GM21528 (cell line): ENCODE data around the gene TUBA4B.
A peak's percentile ranks its signal among the peaks of the same experiment; 100 is the strongest.

Experiments
- ATAC-seq: cut with Tn5 transposase; IDR thresholded peaks from one replicate; pipeline ENCODE4 v1.9.1; 2021; ENCODE audit warnings: mild to moderate bottlenecking, moderate library complexity; ENCODE audit not compliant: unreplicated experiment, low FRiP score

TUBA4B gene

DNA sequence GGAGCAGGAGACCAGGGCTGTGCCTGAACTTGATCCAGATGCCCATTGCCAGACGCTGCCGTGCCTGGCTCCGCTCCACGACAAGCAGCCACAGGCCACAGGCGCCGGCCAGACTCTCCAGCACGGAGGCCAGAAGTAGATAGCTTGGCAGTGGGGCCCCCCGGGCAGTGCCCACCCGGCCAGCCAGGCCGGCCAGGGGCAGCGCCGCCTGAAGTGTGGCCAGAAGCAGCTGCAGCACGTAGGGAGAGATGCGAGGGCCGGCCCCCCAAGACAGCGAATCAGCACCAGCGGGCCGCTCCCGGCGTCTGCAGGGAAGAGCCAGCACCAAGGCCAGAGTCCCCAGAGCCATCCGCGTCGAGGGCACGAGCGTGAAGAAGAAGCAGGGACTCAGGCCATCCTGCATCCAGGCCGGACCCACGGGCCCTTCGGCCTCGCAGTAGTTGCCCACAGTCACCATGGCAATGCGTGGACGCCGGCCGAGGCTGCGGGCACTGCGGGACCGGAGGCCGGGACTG, 34.8 kb upstream of the TUBA4B start:
- ATAC-seq: peak; percentile 33

DNA sequence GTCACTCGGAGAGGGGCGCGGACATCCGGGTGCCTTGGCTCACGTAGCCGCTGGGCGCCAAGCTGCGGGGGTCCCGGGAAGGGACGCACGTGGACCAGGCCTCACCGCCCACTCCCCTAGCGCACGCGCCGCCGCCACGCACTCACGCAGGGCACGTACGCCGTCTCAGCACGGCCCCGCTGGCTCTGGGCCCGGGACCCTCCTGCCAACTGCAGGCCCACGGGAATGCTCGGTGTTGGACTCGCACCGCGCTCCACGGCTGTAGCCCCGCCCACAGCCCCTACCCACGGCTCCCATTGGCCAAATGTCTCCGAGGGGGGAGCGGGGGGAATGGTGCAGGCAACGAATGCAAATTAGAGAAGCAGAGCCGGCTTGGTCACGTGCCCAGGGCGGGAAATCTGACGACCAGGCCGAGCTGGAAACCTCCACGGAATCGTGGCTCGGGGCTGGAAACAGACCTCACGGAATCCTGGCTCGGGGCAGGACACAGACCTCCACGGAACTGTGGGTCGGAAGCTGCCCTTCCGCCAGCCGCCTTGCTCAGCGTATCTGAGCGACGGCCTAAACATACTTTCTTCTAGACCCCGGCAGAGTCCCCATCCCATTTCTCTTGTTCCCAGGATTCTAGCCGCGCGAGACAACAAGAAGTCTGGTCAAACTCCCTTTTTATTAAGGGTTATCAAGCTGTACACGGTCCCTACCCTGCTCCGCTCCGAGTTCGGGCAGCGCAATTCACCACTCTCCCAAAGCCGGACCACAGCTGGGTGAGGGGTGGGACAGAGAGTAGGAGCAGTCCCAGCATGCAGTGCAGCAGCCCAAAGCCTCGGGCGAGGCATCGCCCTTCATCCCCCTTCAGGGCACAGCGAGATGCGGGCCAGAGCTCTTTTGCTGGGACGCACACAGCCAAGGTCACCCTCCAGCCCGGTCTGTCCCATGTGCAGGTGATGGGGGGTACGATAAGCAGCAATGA, 34.0 kb upstream of the TUBA4B start, which contains the start of gene ABCB6:
TSS of gene ABCB6 (minus strand) at position 227 of the 970 bp plus-strand sequence. CDS start 285 bp downstream, outside the sequence.
- peak; percentile 78 for ATAC-seq

DNA sequence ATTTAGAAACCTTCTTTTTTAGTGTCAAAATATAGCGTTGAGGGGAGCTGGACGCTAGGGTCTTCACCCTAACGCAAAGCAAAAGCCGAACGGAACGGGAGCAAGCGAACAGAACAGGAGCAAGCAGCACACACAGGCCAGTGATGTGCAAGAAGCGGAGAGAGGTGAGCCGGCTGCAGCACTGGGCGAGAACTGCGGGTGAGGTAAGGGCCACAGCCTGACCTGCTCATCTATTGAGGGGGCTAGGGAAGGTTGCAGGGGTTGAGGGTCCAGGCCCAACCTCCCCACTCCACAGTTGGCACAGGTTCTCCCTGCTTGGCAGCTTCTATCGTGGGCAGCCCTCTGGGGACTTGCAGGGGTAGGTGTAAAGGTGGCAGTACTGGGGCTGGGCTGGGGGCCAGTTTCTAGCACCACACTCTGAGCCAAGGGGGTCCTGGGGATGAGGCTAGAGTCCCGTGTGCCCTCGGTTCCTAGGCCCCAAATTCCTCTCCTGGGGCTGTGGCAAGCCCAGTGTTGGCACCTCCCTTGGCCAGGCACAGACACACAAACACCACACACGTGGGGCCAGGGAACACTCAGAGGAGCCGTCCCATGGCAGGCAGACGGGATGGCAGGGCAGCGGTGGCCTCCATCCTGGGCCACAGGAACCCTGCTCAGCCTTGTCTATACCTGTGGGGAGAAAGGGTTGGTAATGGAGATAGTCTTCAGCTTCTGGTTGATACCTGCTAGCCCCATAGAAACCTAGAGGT, 33.1 kb upstream of the TUBA4B start:
- no peak for ATAC-seq

DNA sequence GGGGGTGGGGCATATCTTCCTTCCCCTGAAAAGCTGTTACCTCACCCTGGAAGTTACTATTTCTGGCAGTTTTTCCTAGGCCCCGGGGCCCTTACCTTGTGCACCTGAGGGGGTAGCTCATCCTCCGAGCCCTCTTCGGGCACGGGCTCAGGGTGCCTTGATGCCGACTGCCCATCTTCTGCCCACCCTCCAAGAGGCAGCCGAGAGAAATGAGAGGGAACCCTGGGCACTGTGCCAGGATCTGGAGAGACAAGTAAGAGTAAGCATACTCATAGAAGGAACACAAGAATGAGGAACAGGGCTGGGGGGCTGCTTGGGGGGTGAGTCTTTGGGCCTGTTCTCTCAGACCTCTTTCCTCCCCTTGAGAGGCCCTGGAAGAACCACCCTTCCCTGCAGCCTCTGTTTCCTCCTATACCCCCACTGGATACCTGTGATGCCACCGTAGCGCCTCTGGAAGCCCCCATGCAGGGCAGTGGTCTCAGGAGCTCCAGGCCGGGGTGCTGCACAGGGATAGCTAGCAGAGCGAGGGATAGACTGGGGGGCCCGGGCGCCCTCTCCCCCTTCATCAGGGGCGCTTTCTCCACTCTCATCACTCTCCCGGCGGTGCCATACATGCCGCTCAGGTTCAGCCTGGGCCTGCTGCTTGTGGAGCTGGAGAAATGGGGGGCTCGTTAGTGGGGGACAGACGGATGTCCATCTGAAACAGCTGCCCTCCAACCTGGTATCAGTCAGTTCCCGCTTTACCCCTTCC, 32.2 kb upstream of the TUBA4B start:
- no peak for ATAC-seq

DNA sequence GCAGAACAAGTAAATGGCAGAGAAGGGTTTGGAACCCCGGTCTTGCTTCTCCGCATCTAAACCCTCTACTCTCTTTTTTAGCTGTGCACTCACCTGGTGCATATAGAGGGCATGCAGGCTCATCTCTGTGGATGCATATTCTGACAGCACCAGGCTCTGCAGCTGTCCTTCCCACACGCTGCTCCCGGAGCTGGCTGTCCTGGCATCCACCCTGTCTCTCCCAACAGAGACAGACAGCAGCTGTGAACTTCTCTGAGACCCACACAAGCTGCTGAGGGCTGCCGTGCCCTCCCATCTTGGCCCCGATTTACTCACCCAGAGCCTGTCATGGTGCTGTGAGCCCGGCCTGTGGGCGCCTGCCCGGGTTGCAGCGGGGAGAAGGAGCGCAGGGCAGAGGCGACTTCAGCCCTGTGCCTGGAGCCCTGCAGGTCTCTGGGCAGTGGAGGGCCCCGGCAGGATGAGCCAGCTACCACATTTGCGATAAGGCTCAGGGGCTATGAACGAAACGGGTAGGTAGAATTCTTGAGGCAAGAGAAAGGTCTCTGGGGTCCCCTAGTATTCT, 31.0 kb upstream of the TUBA4B start:
- no peak for ATAC-seq

DNA sequence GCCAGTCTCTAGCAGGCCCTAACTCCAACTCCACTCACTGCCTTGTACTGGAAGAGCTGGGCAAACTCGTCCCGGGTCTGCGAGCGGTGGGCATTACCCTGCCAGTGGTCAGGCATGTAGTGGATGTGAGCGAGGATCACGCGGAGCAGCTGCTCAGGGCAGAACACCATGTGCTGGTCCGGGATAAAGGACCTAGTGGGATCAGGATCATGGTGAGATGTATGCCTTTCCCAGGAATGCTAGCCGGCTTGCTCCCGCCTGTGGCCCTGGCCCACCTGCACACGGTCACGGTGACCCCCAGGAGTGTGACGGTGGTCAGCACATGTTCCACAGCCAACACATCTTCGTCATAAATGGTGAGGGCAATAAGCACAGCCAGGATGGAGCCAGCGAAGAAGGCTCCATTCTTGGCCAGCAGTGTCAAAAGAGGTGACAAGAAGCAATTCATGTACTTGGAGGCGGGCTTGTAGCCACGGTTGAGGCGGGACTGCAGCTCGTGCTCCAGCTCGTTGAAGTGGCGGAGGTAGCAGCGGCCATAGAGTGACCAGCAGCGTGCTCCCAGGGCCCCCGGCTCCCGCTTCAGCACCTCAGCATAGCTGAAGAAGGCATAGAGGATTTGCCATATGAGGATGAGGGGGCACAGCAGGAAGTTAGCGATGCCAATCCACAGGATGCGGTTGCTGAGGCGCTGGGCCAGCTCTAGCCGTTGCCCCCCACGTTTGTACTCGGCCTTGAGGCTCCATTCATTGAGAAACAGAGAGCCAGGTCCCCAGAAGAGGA, 29.0 kb upstream of the TUBA4B start:
- ATAC-seq: no peak

DNA sequence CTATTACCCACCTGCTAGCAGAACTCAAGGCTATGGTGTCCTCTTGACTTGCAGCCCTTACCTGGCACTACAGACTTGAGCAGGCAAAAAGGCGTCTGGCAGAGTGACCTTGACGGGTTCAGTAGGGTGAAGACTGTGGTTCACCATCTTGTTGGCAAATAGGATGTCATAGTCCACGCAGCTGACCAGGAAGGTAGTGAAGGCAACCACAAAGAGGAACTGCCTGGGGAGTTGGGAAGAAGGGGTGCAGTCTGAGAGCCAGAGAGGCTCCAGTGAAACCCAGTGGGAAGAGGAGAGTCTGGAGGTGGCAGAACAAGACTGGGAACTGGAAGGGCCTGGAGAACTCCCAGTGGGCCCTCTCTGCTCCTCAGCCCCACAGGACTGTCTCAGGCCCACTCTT, 27.7 kb upstream of the TUBA4B start:
- ATAC-seq: no peak

DNA sequence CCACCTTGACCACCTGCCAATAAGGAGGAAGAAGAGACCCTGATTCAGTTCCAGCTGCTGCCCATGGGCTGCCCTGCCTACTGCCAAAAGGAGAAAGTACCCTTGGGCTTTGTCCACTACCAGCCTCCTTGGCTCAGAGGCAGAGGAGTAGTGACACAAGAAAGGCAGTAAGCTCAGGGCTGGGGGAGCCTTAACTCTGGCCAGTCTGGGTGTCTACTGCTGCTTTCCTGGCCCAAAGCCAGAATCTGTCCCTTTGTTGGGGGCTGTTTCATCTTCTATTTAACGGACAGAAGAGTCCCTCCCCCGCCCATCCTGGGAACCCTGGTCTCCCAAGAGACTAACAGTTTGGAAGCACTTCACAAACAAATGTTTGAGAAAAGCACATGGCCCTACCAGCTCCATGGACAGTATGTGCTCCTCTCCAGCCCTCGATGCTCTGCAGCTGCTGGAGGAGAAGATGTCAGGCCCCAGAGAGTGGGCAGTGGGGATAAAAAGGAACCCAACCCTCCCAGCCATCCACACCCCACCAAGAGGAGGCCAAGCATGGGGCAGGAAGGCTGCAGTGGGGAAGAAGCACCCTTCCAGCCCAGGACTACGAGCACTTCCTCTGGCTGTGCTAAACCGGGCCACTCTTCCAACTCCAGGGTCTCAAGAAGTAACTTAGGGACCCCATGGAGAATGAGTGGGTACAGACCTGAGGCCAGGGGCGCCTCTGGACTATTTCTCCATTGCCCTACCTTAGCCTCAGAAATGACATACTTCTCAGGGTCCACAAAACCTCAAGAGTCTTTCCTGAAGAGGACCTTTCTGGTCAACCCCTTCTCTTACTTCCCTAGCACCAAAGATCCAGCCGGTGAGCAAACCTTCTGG, 24.8 kb upstream of the TUBA4B start:
- ATAC-seq: no peak

DNA sequence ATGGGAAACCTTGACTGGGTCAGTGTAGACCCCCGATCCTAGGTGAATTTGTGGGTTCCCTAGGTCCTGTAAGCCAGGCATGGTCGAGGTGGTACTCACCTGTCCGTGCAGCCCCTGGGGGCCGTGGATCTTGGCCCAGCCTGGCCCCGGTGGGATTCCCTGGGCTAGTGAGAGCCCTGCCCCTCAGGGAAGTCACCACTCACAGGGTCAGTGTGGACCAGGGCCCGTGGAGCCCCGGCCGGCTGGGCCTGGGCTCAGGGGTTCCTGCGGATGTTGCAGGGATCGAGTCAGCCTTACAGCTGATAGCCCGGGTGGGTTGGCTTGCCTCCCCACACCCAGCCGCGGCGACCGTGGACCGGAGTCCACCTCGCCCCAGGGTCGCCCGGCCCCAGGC, 24.1 kb upstream of the TUBA4B start:
- peak; percentile 1 for ATAC-seq

DNA sequence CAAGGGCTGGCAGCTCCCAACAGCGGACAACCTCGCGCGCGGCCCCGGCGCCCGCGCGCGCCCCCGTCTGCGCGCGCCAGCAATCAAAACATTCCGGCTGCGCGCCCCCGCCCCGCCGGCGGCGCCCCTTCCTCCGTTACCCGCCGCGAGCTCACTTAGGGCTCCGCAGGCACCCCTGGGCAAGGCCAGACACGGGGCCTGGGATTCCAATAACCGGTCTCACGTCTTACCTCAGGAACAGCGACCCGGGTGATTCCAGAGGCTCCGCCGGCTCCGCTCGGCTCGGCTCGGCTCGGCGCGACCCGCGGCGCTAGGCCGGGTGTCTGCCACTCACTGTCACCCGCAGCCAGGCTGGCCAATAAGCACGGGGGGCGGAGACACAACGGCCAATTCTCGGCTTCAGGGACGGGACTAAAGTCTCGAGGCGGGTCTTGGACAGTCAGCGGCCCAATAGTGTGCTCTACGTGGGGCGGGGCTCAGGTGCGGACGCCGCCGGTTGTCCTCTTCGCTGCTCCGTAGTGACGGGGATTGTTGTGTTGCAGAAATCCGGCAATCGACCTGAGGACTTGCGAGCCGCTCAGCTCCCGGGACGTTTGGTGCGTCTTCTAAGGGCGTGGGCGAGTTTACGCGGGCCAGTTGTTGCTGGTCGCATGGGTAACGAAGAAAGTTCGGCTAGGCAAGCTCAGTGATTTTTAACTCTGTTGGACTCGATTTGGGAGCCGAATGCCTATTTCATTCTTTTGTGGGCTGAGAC, 23.6 kb upstream of the TUBA4B start, which contains the start of the genes ANKZF1 and ATG9A:
TSS of gene ANKZF1 (plus strand) at position 502 of the 754 bp plus-strand sequence. CDS start 452 bp downstream, outside the sequence.
TSS of gene ATG9A (minus strand) at position 332 of the 754 bp plus-strand sequence. CDS start 1,612 bp downstream, outside the sequence.
- ATAC-seq: peak; percentile 97

DNA sequence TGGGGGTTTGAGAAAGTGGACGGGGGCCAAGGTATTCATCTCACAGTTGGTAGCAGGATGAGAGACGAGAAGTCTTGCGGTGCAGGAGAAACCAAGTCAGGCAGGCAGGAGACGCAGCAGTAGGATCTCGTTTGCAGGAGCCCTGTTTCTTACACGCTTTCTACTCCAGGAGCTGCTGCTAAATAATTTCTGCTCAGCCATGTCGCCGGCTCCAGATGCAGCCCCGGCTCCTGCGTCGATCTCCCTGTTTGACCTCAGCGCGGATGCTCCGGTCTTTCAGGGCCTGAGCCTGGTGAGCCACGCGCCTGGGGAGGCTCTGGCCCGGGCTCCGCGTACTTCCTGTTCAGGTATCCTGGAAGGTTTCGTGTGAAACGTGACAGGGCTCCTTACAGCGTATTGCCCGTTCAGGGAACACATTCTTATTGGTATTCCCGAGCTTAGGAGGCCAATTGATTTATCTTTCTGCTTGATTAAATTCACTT, 22.9 kb upstream of the TUBA4B start:
- no peak for ATAC-seq

DNA sequence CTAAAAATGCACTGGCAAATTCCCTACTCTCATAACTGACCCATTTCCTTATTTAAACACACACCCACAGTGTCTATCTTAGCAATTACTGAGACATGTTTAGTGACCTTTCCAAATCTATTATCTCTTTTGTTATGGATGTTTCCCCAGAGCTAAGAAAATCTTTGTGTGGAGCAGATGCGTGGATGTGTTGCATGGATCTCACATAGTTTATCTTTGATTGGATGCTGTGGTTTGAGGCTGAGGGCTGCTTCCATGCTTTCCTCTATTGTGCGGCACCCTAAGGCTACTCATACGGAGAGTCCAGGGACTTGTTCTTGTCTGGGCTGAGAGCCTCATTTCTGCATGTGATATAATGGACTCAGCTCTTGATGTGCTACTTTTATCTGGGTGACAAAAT, 18.7 kb upstream of the TUBA4B start:
- ATAC-seq: no peak

DNA sequence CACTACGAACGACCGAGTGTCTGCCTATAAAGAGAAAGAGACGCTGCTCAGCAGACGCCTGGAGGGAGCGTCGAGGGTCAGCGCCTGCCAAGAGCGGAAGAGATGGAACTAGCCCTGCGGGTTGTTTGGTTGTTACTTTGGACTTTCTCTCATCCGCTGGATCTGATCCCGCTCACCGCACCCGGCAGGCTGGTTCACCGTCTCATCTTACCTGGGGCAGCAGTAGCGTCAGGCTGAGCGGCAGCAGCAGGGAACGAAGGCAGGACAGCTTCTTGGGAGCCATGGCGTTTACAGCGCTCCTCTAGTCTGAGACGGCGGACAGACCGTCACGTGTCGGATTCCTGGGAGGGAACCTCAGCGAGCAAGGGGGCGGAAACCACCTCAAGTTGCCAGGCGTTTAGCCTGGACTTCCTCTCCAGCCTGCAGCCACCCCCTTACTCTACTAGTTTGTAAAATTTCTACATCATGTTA, 9.7 kb upstream of the TUBA4B start:
- no peak for ATAC-seq

DNA sequence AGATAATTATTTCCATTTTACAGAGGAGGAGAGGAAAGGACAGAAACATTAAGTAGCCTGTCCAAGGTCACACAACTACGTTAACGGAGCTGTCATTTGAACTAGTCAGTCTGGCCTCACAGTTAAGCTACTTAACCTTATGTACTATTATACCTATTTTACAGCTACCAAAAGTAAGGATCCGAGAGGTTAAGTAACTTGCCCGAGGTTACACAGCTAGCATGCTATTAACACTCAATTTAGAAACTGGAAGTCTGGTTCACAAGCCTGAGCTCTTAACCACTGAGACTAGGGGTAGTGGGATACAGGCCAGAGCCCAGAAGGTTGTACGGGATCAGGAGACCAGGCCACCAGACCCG, 8.3 kb upstream of the TUBA4B start:
- no peak for ATAC-seq

DNA sequence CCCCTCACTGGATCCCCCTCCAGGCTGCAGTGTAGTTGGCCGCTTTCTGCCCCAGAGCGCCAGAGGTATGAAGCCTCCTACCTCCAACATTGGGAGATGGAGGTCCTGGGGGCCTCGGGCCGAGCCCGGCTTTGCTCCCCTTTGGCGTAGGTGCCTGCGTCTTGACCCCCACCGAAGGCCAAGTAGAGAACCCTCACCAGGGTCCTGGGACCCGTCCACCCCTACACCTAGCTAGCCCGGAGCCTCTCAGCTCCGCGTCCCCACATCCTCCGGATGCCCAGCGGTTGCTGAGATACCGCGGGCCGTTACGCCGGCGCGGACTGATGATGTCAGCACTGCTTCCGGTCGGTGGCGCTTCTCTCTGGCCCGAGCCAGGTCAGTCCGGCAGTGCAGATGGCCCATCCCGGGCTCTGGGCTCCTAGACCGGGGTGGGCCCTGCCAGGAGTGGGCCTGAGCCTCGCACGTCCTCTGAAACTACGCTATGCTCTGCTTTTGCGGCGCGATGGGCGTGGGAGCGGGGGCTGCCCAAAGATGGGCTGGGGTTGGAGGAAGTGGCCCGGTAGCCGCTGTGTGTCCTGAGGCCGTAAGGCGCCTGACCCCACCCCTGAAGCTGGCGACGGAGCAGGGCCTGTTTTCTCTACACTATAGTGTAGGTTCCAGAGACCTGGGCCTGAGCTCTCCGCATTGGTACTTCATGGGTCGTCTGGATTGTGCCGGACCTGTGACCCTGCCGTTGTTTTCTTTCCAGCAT, 7.7 kb upstream of the TUBA4B start, which contains the start of the genes GLB1L and STK16:
TSS of gene GLB1L (minus strand) at position 297 of the 751 bp plus-strand sequence. CDS start 1,871 bp downstream, outside the sequence.
TSS of gene STK16 (plus strand) at position 332 of the 751 bp plus-strand sequence. CDS start 521 bp downstream, outside the sequence.
- ATAC-seq: peak; percentile 70

DNA sequence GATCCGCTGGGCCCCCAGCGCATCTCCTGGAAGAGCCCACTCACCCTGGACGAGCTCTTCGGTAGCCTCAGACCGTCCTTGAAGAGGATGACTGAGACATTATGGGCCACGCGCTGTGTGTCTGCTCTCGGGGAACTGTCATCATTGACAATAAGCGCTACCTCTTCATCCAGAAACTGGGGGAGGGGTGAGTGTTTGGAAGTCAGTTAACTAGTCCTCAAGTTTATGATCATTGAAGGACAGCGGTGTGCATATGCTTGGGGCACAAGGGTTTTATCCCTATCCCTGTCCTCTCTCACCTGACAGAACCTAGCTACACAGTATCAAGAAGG, 7.2 kb upstream of the TUBA4B start:
- no peak for ATAC-seq
